OCI-LY1 (cell line): ENCODE results near the gene MRI1.

Experiments used
- H2AFZ ChIP-seq: fragments of 200-600 bp; sonication (generic), shearing (Covaris generic); 2 replicates; pipeline ENCODE4 v1.6.0; 2014; ENCODE audit warnings: antibody characterized with exemption, mild to moderate bottlenecking, low read length
- H3F3A ChIP-seq: fragments of 200-600 bp; sonication (generic), shearing (Covaris generic); 2 replicates; pipeline ENCODE4 v1.6.0; 2014; ENCODE audit warnings: mild to moderate bottlenecking, antibody characterized with exemption, low read length, moderate library complexity; ENCODE audit not compliant: insufficient read depth
- H3K27ac ChIP-seq: fragments of 200-600 bp; sonication (generic); 2 replicates; pipeline ENCODE4 v1.5.1; 2014; ENCODE audit warnings: low read length, mixed run types, mild to moderate bottlenecking, low read depth; ENCODE audit not compliant: poor library complexity, severe bottlenecking
- H3K27me3 ChIP-seq: fragments of 200-600 bp; sonication (generic); 2 replicates; pipeline ENCODE4 v1.6.0; 2014; ENCODE audit warnings: antibody characterized with exemption, mild to moderate bottlenecking, low read length, moderate library complexity; ENCODE audit not compliant: insufficient read depth
- H3K36me3 ChIP-seq: fragments of 200-600 bp; sonication (generic); 2 replicates; pipeline ENCODE4 v1.6.1; 2014; ENCODE audit warnings: mild to moderate bottlenecking, antibody characterized with exemption, low read length, moderate library complexity, mixed read lengths; ENCODE audit not compliant: insufficient read depth
- H3K4me1 ChIP-seq: fragments of 200-600 bp; sonication (generic); 2 replicates; pipeline ENCODE4 v1.5.1; 2014; ENCODE audit warnings: mild to moderate bottlenecking, low read length, moderate library complexity; ENCODE audit not compliant: insufficient read depth, severe bottlenecking
- H3K4me2 ChIP-seq: fragments of 200-600 bp; sonication (generic), shearing (Covaris generic); 2 replicates; pipeline ENCODE4 v1.6.1; 2014; ENCODE audit warnings: low read length
- H3K4me3 ChIP-seq: fragments of 200-600 bp; sonication (generic); 2 replicates; pipeline ENCODE4 v1.5.1; 2014; ENCODE audit warnings: low read length, low read depth, mild to moderate bottlenecking, mixed read lengths; ENCODE audit not compliant: poor library complexity, severe bottlenecking
- H3K79me2 ChIP-seq: fragments of 200-600 bp; shearing (Covaris generic); 2 replicates; pipeline ENCODE4 v1.6.1; 2016; ENCODE audit warnings: mixed run types, low read length, mixed read lengths; ENCODE audit not compliant: insufficient read depth
- H3K9ac ChIP-seq: fragments of 200-600 bp; sonication (generic), shearing (Covaris generic); 2 replicates; pipeline ENCODE4 v1.6.1; 2014; ENCODE audit warnings: mild to moderate bottlenecking, low read length, mixed read lengths
- H3K9me2 ChIP-seq: fragments of 200-600 bp; sonication (generic), shearing (Covaris generic); 2 replicates; pipeline ENCODE4 v1.6.1; 2014; ENCODE audit warnings: low read depth, mild to moderate bottlenecking, low read length, mixed read lengths
- H3K9me3 ChIP-seq: fragments of 200-600 bp; shearing (Covaris generic); 2 replicates; pipeline ENCODE4 v1.6.1; 2014; ENCODE audit warnings: low read length, mixed read lengths
- H4K20me1 ChIP-seq: fragments of 200-600 bp; sonication (generic), shearing (Covaris generic); 2 replicates; pipeline ENCODE4 v1.6.0; 2016; ENCODE audit warnings: mild to moderate bottlenecking, low read length; ENCODE audit not compliant: insufficient read depth
- CTCF ChIP-seq: fragments of 200-600 bp; sonication (generic), shearing (Covaris generic); IDR thresholded peaks from 2 replicates; pipeline ENCODE4 v1.5.1; 2017; ENCODE audit warnings: mild to moderate bottlenecking, antibody characterized with exemption, low read length, moderate library complexity, mixed read lengths
- EZH2 ChIP-seq: fragments of 200-600 bp; sonication (generic), shearing (Covaris generic); IDR thresholded peaks from 2 replicates; pipeline ENCODE4 v1.8.0; 2017; ENCODE audit warnings: borderline replicate concordance, mixed run types, mild to moderate bottlenecking, antibody characterized with exemption, low read length, moderate library complexity, mixed read lengths

Gene MRI1

DNA sequence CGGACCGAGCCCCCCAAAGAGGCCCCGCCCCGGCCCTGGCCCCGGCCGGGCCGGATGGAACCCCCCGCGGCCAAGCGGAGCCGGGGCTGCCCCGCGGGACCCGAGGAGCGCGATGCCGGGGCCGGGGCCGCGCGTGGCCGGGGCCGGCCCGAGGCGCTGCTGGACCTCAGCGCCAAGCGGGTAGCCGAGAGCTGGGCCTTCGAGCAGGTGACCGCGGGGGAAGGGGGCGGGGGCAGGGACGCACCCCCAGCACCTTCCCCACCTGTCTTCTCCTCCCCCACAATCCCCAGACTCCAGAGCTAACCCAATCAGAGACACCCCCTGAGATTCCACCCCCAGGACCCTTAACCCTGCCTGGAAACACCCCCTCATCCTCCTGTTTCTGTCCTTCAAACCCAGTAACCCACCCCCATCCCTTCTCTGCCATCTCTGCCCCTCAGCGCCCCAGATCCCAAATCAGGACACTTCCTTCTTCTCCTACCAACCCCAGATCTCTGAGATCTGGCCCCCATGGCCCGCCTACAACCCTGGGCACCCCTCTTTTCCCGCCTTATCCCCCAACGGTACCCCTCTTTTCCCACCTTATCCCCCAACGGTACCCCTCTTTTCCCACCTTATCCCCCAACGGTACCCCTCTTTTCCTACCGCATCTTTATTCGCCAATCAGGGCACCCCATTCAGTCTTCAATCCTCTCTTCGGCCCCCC lies 31.4 kb downstream of the MRI1 start:
- Histone ChIP-seq H3K4me1 (peaks cover 15% of the 10 kb centered on the region), H3F3A (no peaks in the 10 kb centered on the region), H2AFZ (no peak overlapping the region), H3K9me2 (no peaks in the 10 kb centered on the region), H3K27me3 (no peaks in the 10 kb centered on the region), H3K9me3 (no peaks in the 10 kb centered on the region), H3K27ac (no peak overlapping the region), H4K20me1 (no peaks in the 10 kb centered on the region), H3K4me3 (peak overlapping the region; percentile 66), H3K79me2 (no peaks in the 10 kb centered on the region), H3K9ac (peak overlapping the region; percentile 54; the same call in 1 of the 2 replicates), H3K4me2 (peak overlapping the region; percentile 77), H3K36me3 (no peaks in the 10 kb centered on the region)
- TF ChIP-seq CTCF (no peak), EZH2 (no peak)

GRCh38 chr19:13796301-13797057 lies 32.2 kb downstream of the MRI1 start:
- Histone ChIP-seq H3K9me2 (no peaks in the 10 kb centered on the region), H3K4me3 (no peak overlapping the region), H2AFZ (no peak overlapping the region), H3K9me3 (no peaks in the 10 kb centered on the region), H4K20me1 (no peaks in the 10 kb centered on the region), H3K27ac (no peak overlapping the region), H3K9ac (no peak overlapping the region; the same call in 1 of the 2 replicates), H3K4me2 (peak overlapping the region; percentile 77), H3K27me3 (no peaks in the 10 kb centered on the region), H3K79me2 (no peaks in the 10 kb centered on the region), H3F3A (no peaks in the 10 kb centered on the region), H3K4me1 (peaks cover 15% of the 10 kb centered on the region), H3K36me3 (no peaks in the 10 kb centered on the region)
- no peak for TF ChIP-seq CTCF
- no peak for TF ChIP-seq EZH2

DNA sequence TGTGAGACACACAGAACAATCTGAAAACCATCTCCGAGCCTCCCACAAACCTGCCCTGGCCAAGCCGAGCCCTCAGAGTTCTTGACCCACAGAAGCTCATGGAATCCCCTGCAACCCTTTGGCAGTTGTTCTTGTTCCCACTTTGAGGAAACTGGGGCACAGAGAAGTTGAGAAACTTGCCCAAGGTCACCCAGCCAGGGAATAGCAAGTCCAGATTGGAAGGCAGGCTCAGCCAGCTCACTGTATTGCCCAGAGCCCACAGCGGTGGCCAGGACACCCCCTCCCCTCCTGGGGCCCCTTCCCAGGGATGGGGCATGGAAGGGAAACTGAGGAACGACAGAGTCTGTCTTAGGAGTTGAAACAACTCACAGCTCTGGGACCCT lies 32.7 kb downstream of the MRI1 start:
- Histone ChIP-seq H3K36me3 (no peaks in the 10 kb centered on the region), H3K9me2 (no peaks in the 10 kb centered on the region), H3K4me1 (peaks cover 15% of the 10 kb centered on the region), H3K4me3 (no peak overlapping the region), H3K9ac (no peak overlapping the region), H3K27ac (no peak overlapping the region), H4K20me1 (no peaks in the 10 kb centered on the region), H3K27me3 (no peaks in the 10 kb centered on the region), H3K79me2 (no peaks in the 10 kb centered on the region), H3K4me2 (no peak overlapping the region), H3K9me3 (no peaks in the 10 kb centered on the region), H2AFZ (no peak overlapping the region), H3F3A (no peaks in the 10 kb centered on the region)
- TF ChIP-seq EZH2 = no peak
- TF ChIP-seq CTCF = no peak
